T-helper 17 cell (primary cell): ENCODE measurements around the gene LOC101059915. TPM values are rescaled to one million over a fixed set of nuclear protein-coding genes. Genes with fewer than 3 reads are reported as not detected.
"Not testable (repeated sequence)": the region's sequence is repeated elsewhere in the genome, so short reads cannot be mapped to it uniquely, and the experiment has no call there.

Experiments
- ATAC-seq: fragments of 150-1000 bp; cut with Tn5 transposase; 2 replicates; pipeline ENCODE4 v1.10.0; 2021; ENCODE audit warnings: mild to moderate bottlenecking, moderate library complexity
- DNase-seq, 3 donors: peaks; one replicate each; pipeline versions ENCODE4 v3.0.0 to v3.0.0-alpha.2; 2020 to 2021
- H3K9me3 ChIP-seq: one replicate; pipeline ENCODE4 v1.7.0; 2013; ENCODE audit warnings: low read length, mild to moderate bottlenecking; ENCODE audit not compliant: control insufficient read depth, poor library complexity, severe bottlenecking
- H3K27ac Mint-ChIP-seq: one replicate; pipeline ENCODE4 v1.8.0; 2022; ENCODE audit warnings: mild to moderate bottlenecking, moderate library complexity, mixed read lengths
- H3K27me3 Mint-ChIP-seq: one replicate; pipeline ENCODE4 v1.8.0; 2022; ENCODE audit warnings: mixed read lengths
- H3K36me3 Mint-ChIP-seq: one replicate; pipeline ENCODE4 v1.8.0; 2022; ENCODE audit warnings: low read depth, mixed read lengths
- H3K4me1 Mint-ChIP-seq: one replicate; pipeline ENCODE4 v1.8.0; 2022; ENCODE audit warnings: mild to moderate bottlenecking, mixed read lengths
- H3K4me3 Mint-ChIP-seq: one replicate; pipeline ENCODE4 v1.8.0; 2022; ENCODE audit warnings: mild to moderate bottlenecking, moderate library complexity, mixed read lengths
- total RNA-seq, 4 donors: library from RNA in 2 of 4; stranded (reverse) in 2 of 4; gene quantifications; one replicate each; pipeline ENCODE4 v1.2.3 and lab custom pipeline; 2022 to 2026

Gene LOC101059915

DNA sequence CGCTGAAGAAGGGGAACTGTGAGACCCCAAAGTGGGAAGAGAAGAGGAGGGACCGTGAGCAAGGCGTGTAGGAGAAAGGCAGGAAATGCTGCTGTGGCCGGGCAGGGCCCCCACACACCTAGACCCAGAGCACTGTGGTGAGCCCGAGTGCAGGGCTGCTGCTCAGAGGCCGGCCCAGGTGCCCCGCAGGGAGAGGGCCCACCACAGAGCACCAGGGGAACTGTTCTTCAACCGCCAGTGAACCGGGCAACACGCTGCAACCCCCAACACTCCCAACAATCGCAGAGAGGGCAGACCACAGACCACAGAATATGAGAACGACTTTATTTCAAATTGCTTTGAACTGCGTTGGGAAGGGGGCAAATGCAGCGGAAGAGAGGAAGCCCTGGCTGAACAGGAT lies 46.7 kb downstream of the LOC101059915 start:
- not testable (repeated sequence) for ATAC-seq, H3K4me3 Mint-ChIP-seq, H3K9me3 ChIP-seq, H3K27me3 Mint-ChIP-seq, H3K27ac Mint-ChIP-seq, H3K36me3 Mint-ChIP-seq, DNase-seq, H3K4me1 Mint-ChIP-seq

DNA sequence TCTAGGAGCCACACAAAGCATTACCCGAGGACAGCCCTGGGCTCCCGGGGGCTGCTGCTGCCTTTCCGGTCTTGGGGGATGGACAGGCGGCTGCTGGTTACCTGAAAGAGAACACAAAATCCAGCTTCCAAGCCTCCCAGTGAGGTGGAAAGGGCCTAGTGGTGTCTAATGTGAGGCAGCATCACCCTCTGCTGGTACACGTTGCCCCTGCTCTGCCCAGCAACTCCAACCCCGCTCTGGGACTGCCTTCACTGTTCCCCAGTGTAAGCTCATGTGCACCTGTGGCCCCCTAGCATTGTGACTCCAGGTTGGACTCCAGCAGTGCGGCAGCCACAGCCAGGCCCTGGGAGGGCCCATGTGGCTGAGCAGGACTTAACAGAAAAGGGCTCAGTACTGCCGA lies 48.2 kb downstream of the LOC101059915 start:
- not testable (repeated sequence) for ATAC-seq, H3K36me3 Mint-ChIP-seq, H3K27ac Mint-ChIP-seq, H3K4me1 Mint-ChIP-seq, DNase-seq, H3K27me3 Mint-ChIP-seq, H3K9me3 ChIP-seq, H3K4me3 Mint-ChIP-seq

DNA sequence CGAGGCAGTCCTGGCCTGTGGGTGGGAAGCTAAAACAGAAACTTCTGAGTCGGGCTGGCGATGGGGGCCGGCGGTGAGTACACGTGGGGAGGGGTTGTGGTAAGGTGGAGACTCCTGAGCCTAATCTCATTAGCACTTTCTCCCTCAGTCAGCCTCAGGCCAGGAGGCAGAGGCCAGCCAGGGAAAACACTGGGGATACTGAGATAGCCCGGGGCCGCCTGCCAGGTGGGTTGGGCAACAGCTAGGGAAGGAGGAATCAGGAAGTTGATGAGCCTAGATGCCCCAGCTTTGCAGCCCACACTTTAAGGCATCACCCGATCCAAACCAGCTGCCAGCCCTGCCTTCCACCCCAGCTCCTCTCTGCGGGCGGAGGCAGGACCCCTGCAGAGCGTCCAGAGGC lies 49.0 kb downstream of the LOC101059915 start:
- H3K9me3 ChIP-seq, ATAC-seq, H3K27ac Mint-ChIP-seq, H3K4me3 Mint-ChIP-seq, DNase-seq, H3K36me3 Mint-ChIP-seq, H3K4me1 Mint-ChIP-seq, H3K27me3 Mint-ChIP-seq: not testable (repeated sequence)

DNA sequence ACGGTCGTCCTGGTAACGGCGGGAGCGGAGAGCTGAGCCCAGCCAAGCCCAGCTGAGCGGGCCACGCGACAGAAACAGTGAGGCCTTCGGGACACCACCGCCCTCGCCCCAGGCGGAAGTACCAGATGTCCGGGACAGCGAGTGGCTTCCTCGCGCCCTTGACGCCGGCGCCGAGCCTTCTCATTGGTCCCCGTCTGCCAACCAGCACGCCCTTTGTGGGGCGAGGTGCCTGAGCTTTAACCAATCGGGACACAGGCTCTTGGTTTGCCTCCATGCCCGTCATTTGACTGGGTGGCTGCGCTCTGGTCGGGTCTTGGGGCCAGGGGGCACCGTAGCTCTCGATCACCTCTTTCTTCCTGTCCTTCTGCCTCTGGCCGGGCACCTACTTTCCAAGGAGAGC lies 50.8 kb downstream of the LOC101059915 start, which contains the start of gene CXorf49:
CXorf49 (minus strand) TSS at position 101 of the 400 bp plus-strand sequence. CDS start 134 bp downstream, outside the sequence.
- H3K9me3 ChIP-seq, H3K4me3 Mint-ChIP-seq, ATAC-seq, H3K4me1 Mint-ChIP-seq, H3K27ac Mint-ChIP-seq, H3K27me3 Mint-ChIP-seq, H3K36me3 Mint-ChIP-seq, DNase-seq: not testable (repeated sequence)

DNA sequence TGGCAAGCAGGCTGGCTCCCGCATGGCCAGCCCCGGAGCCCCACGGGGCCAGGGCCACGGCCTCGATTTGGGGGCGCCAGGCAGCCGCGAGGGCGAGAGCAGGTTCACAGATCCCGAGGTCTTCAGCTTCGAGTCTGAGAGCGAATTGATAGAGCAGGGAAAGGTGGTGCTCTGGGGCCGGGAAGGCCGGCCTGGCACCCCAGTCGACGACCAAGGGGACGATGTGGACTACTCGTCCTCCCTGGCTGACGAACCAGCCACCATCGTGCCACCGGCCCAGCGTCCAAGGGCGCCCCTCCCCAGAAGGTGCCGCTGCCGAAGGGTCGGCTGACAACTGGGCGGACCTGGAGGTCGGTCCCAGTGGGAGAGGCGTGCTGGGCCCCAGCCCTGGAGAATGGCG lies 51.8 kb downstream of the LOC101059915 start:
- DNase-seq: peak in 1 of 3 donors; percentile 0
- not testable (repeated sequence) for H3K27me3 Mint-ChIP-seq, H3K36me3 Mint-ChIP-seq, H3K27ac Mint-ChIP-seq, ATAC-seq, H3K4me1 Mint-ChIP-seq, H3K4me3 Mint-ChIP-seq, H3K9me3 ChIP-seq

DNA sequence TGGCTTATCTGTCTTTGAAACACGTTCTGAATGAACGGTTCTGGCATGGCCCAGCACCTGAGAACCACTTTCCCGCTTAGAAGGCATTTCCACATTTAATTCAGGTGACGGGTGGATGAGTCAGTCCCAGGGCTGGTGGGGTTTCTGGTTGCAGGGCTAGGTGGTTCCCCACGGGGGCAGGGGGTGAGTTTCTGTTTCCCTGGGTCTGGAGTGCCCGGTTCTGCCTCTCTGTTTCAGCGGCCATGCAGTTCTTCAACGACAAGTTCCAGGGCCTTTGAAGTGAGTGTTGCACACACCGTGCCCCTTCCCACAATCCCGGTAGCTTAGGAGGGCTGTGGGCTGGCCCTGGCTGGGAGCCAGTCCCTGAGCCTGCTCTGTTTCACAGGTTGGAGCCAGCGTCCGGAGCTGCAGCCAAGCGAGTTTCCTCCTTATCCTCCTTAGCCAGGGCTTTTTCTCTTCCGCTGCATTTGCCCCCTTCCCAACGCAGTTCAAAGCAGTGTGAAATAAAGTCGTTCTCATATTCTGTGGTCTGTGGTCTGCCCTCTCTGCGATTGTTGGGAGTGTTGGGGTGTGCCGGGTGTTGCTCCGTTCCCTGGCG lies 53.0 kb downstream of the LOC101059915 start:
- not testable (repeated sequence) for H3K27ac Mint-ChIP-seq, H3K4me1 Mint-ChIP-seq, H3K36me3 Mint-ChIP-seq, H3K4me3 Mint-ChIP-seq, ATAC-seq, H3K27me3 Mint-ChIP-seq, DNase-seq, H3K9me3 ChIP-seq

Other genes starting within 250 kb of the LOC101059915 start
- 100 to 1,000 TPM; 423 to 453 TPM for gene OGT, start 134.4 kb upstream of the LOC101059915 start, total RNA-seq
- gene GCNA, start 89.1 kb upstream of the LOC101059915 start, total RNA-seq: 1 to 10 TPM; 1.2 to 1.3 TPM
- gene CXCR3, start 49.0 kb upstream of the LOC101059915 start, total RNA-seq: 1 to 10 TPM; 3.1 to 5.8 TPM
- gene CXorf49, start 50.7 kb downstream of the LOC101059915 start, total RNA-seq: not detected
- not detected for gene CXorf49B, start 95.8 kb downstream of the LOC101059915 start, total RNA-seq
- gene NHSL2, start 243.3 kb downstream of the LOC101059915 start, total RNA-seq: 10 to 100 TPM; 10.0 to 20.3 TPM